Trophoblast cell (in vitro differentiated cells and primary cell): ENCODE measurements around the gene VSIG8.
A peak's percentile ranks its signal among the peaks of the same experiment; 100 is the strongest.

Source experiments
- DNase-seq, 2 donors: peaks; one replicate each; pipeline ENCODE4 v3.0.0-alpha.2; 2016
- H2AFZ ChIP-seq: 2 replicates; pipeline ENCODE4 v1.6.1; 2013; ENCODE audit warnings: low read length, moderate library complexity, mild to moderate bottlenecking; ENCODE audit not compliant: insufficient read depth, poor library complexity
- H2AK5ac ChIP-seq: 2 replicates; pipeline ENCODE4 v1.6.1; 2013; ENCODE audit warnings: mild to moderate bottlenecking, low read length
- H2BK120ac ChIP-seq: 2 replicates; pipeline ENCODE4 v1.6.1; 2013; ENCODE audit warnings: low read length, mild to moderate bottlenecking, moderate library complexity; ENCODE audit not compliant: insufficient read depth, poor library complexity
- H2BK12ac ChIP-seq: 2 replicates; pipeline ENCODE4 v1.6.1; 2013; ENCODE audit warnings: mild to moderate bottlenecking, low read length, moderate library complexity
- H2BK5ac ChIP-seq: 2 replicates; pipeline ENCODE4 v1.6.1; 2013; ENCODE audit warnings: low read length, low read depth, moderate library complexity, mild to moderate bottlenecking; ENCODE audit not compliant: poor library complexity
- H3K14ac ChIP-seq: 2 replicates; pipeline ENCODE4 v1.6.1; 2013; ENCODE audit warnings: mild to moderate bottlenecking, low read length
- H3K18ac ChIP-seq: 2 replicates; pipeline ENCODE4 v1.6.1; 2013; ENCODE audit warnings: mild to moderate bottlenecking, low read length
- H3K23ac ChIP-seq: 2 replicates; pipeline ENCODE4 v1.6.1; 2013; ENCODE audit warnings: low read length
- H3K27ac ChIP-seq: 2 replicates; pipeline ENCODE4 v1.5.1; 2013; ENCODE audit warnings: low read depth, mild to moderate bottlenecking, inconsistent platforms, low read length, moderate library complexity
- H3K27me3 ChIP-seq: 2 replicates; pipeline ENCODE4 v1.6.1; 2013; ENCODE audit warnings: inconsistent platforms, mild to moderate bottlenecking, low read length, moderate library complexity; ENCODE audit not compliant: insufficient read depth
- H3K36me3 ChIP-seq, 2 experiments: 1 replicate in 1 of 2; 2 replicates in 1 of 2; pipeline ENCODE4 v1.6.1; 2013; ENCODE audit warnings: low read length in 2 of 2, mild to moderate bottlenecking in 2 of 2, moderate library complexity in 1 of 2; ENCODE audit not compliant: insufficient read depth in 2 of 2, control insufficient read depth in 1 of 2
- H3K4ac ChIP-seq: 2 replicates; pipeline ENCODE4 v1.6.1; 2013; ENCODE audit warnings: low read depth, mild to moderate bottlenecking, low read length, moderate library complexity
- H3K4me1 ChIP-seq, 2 experiments: 1 replicate in 1 of 2; 2 replicates in 1 of 2; pipeline ENCODE4 v1.6.1; 2013; ENCODE audit warnings: low read length in 2 of 2, mild to moderate bottlenecking in 2 of 2, moderate library complexity in 1 of 2; ENCODE audit not compliant: insufficient read depth in 2 of 2, control insufficient read depth in 1 of 2
- H3K4me2 ChIP-seq: 2 replicates; pipeline ENCODE4 v1.6.1; 2013; ENCODE audit warnings: inconsistent platforms, mild to moderate bottlenecking, low read length, moderate library complexity
- H3K4me3 ChIP-seq: 2 replicates; pipeline ENCODE4 v1.5.1; 2013; ENCODE audit warnings: mild to moderate bottlenecking, low read depth, low read length, inconsistent platforms
- H3K79me1 ChIP-seq: one replicate; pipeline ENCODE4 v1.6.1; 2013; ENCODE audit warnings: low read length
- H3K79me2 ChIP-seq: 2 replicates; pipeline ENCODE4 v1.6.1; 2013; ENCODE audit warnings: low read length, mild to moderate bottlenecking; ENCODE audit not compliant: control insufficient read depth, insufficient read depth, poor library complexity
- H3K9ac ChIP-seq: 2 replicates; pipeline ENCODE4 v1.6.1; 2013; ENCODE audit warnings: mild to moderate bottlenecking, low read length
- H3K9me3 ChIP-seq: 2 replicates; pipeline ENCODE4 v1.6.1; 2013; ENCODE audit warnings: low read depth, mild to moderate bottlenecking, control low read depth, inconsistent platforms, low read length; ENCODE audit not compliant: insufficient read depth
- H4K12ac ChIP-seq: 2 replicates; pipeline ENCODE4 v1.6.1; 2013; ENCODE audit warnings: low read depth, mild to moderate bottlenecking, low read length, moderate library complexity
- H4K8ac ChIP-seq: 2 replicates; pipeline ENCODE4 v1.6.1; 2013; ENCODE audit warnings: low read depth, mild to moderate bottlenecking, low read length, moderate library complexity
- H4K91ac ChIP-seq: one replicate; pipeline ENCODE4 v1.6.1; 2013; ENCODE audit warnings: low read depth, mild to moderate bottlenecking, low read length, moderate library complexity
- WGBS: extraction: QIAGEN DNeasy Blood & Tissue Kit; methylation state at CpG from one replicate; pipeline ENCODE4 v1.1.7; 2013; ENCODE audit warnings: missing lambda C conversion rate; ENCODE audit not compliant: insufficient read length, insufficient coverage; ENCODE audit errors: extremely low coverage; 5-methylcytosine and 5-hydroxymethylcytosine counted together

VSIG8 gene

GRCh38 chr1:159828176-159828575 lies 34.3 kb downstream of the VSIG8 start:
- H2AK5ac ChIP-seq = no peak overlapping the region
- no peak overlapping the region for H3K4me2 ChIP-seq
- H3K27me3 ChIP-seq = no peaks in the 10 kb centered on the region
- no peak overlapping the region for H3K23ac ChIP-seq
- H2BK12ac ChIP-seq = no peak overlapping the region
- H2AFZ ChIP-seq = no peak overlapping the region
- no peak overlapping the region for H3K4ac ChIP-seq
- no peaks in the 10 kb centered on the region for H3K9me3 ChIP-seq
- no peaks in the 10 kb centered on the region for H3K79me2 ChIP-seq
- no peak for DNase-seq
- no peaks in the 10 kb centered on the region for H3K36me3 ChIP-seq
- peaks cover 2% of the 10 kb centered on the region for H3K79me1 ChIP-seq
- no peak overlapping the region for H2BK5ac ChIP-seq
- no peak overlapping the region for H3K27ac ChIP-seq
- H3K14ac ChIP-seq = no peak overlapping the region
- no peak overlapping the region for H2BK120ac ChIP-seq
- no CpG with 5 or more reads among the region's 3 CpGs for WGBS
- H3K4me1 ChIP-seq = peaks cover 18 to 26% of the 10 kb centered on the region in 2 experiments
- no peak overlapping the region for H3K9ac ChIP-seq
- no peak overlapping the region for H3K18ac ChIP-seq
- H4K12ac ChIP-seq = no peak overlapping the region
- no peak overlapping the region for H4K8ac ChIP-seq
- H3K4me3 ChIP-seq = no peak overlapping the region
- no peak overlapping the region for H4K91ac ChIP-seq

- Histone ChIP-seq H2BK12ac (no peak overlapping the region), H3K18ac (no peak overlapping the region), H3K36me3 (no peaks in the 10 kb centered on the region), H2BK5ac (no peak overlapping the region), H2AK5ac (no peak overlapping the region), H2BK120ac (no peak overlapping the region), H3K23ac (no peak overlapping the region), H4K91ac (no peak overlapping the region), H2AFZ (no peak overlapping the region), H3K27me3 (no peaks in the 10 kb centered on the region), H3K79me2 (no peaks in the 10 kb centered on the region), H3K9me3 (no peaks in the 10 kb centered on the region), H3K14ac (no peak overlapping the region), H3K4ac (no peak overlapping the region), H3K9ac (no peak overlapping the region), H3K4me2 (no peak overlapping the region), H3K79me1 (peaks cover 2% of the 10 kb centered on the region), H4K12ac (no peak overlapping the region), H3K4me1 (peaks cover 18 to 26% of the 10 kb centered on the region in 2 experiments), H3K4me3 (no peak overlapping the region), H4K8ac (no peak overlapping the region), H3K27ac (no peak overlapping the region)
- WGBS = no CpG with 5 or more reads among the region's 3 CpGs
- no peak for DNase-seq
Observed at GRCh38 chr1:159827549-159827948, 34.9 kb downstream of the VSIG8 start.

- no peaks in the 10 kb centered on the region for H3K79me2 ChIP-seq
- DNase-seq = no peak
Observed at GRCh38 chr1:159827102-159827490, 35.4 kb downstream of the VSIG8 start.

GRCh38 chr1:159826441-159827101 lies 35.9 kb downstream of the VSIG8 start, which contains the start of gene SLAMF8:
SLAMF8 (plus strand) TSS chr1:159826873; CDS start chr1:159826899, 26 bp downstream.
- H2BK120ac ChIP-seq = no peak within 1 kb of the TSS
- no peak within 1 kb of the TSS for H2BK5ac ChIP-seq
- H3K36me3 ChIP-seq = no peaks in the 10 kb centered on the region
- H3K4me1 ChIP-seq = peaks cover 18 to 26% of the 10 kb centered on the region in 2 experiments
- H3K9me3 ChIP-seq = no peaks in the 10 kb centered on the region
- no peak within 1 kb of the TSS for H3K4me3 ChIP-seq
- H3K4me2 ChIP-seq = no peak within 1 kb of the TSS
- H4K91ac ChIP-seq = peak within 1 kb of the TSS; percentile 7
- H3K18ac ChIP-seq = no peak within 1 kb of the TSS
- H3K14ac ChIP-seq = no peak within 1 kb of the TSS
- peak within 1 kb of the TSS; percentile 3 for H2BK12ac ChIP-seq
- no peak within 1 kb of the TSS for H4K12ac ChIP-seq
- no peak within 1 kb of the TSS for H2AK5ac ChIP-seq
- no CpG with 5 or more reads among the region's 11 CpGs for WGBS
- H3K4ac ChIP-seq = no peak within 1 kb of the TSS
- H3K27me3 ChIP-seq = no peaks in the 10 kb centered on the region
- no peak within 1 kb of the TSS for H3K9ac ChIP-seq
- no peak within 1 kb of the TSS for H4K8ac ChIP-seq
- peaks cover 2% of the 10 kb centered on the region for H3K79me1 ChIP-seq
- H3K27ac ChIP-seq = peak within 1 kb of the TSS; percentile 15
- H2AFZ ChIP-seq = no peak within 1 kb of the TSS
- peak in 1 of 2 donors; percentile 38 for DNase-seq
- no peaks in the 10 kb centered on the region for H3K79me2 ChIP-seq
- no peak within 1 kb of the TSS for H3K23ac ChIP-seq

More at GRCh38 chr1:159827102-159827490, 35.4 kb downstream of the VSIG8 start:
- H3K79me1 ChIP-seq = peaks cover 2% of the 10 kb centered on the region
- H3K9ac ChIP-seq = no peak overlapping the region
- no peak overlapping the region for H2BK12ac ChIP-seq
- no peak overlapping the region for H3K4ac ChIP-seq
- no peak overlapping the region for H3K4me3 ChIP-seq
- no peak overlapping the region for H4K12ac ChIP-seq
- H2AFZ ChIP-seq = no peak overlapping the region
- H3K14ac ChIP-seq = no peak overlapping the region
- H4K91ac ChIP-seq = peak overlapping the region; percentile 7
- H3K4me1 ChIP-seq = peaks cover 18 to 26% of the 10 kb centered on the region in 2 experiments
- no peak overlapping the region for H2BK5ac ChIP-seq
- H3K9me3 ChIP-seq = no peaks in the 10 kb centered on the region
- no peak overlapping the region for H2BK120ac ChIP-seq
- H3K4me2 ChIP-seq = no peak overlapping the region
- no peak overlapping the region for H3K23ac ChIP-seq
- H3K18ac ChIP-seq = no peak overlapping the region
- H2AK5ac ChIP-seq = no peak overlapping the region
- H3K27me3 ChIP-seq = no peaks in the 10 kb centered on the region
- H3K27ac ChIP-seq = no peak overlapping the region
- H3K36me3 ChIP-seq = no peaks in the 10 kb centered on the region
- no peak overlapping the region for H4K8ac ChIP-seq
- WGBS = no CpG with 5 or more reads among the region's 6 CpGs
